Stimulated activated naive CD8-positive, alpha-beta T cell treated with anti-CD3 and anti-CD28 coated beads, Interleukin-15, Interleukin-2, amounts not matched to agents 100 U/mL and 50 U/mL, for 24 hours (primary cell): ENCODE results near the gene CFAP70.

Experiments
- ATAC-seq: fragments of 150-1000 bp; cut with Tn5 transposase; one replicate; pipeline ENCODE4 v1.10.0; 2021
- DNase-seq: peaks from one replicate; pipeline ENCODE4 v3.0.0; 2021

CFAP70 gene

DNA sequence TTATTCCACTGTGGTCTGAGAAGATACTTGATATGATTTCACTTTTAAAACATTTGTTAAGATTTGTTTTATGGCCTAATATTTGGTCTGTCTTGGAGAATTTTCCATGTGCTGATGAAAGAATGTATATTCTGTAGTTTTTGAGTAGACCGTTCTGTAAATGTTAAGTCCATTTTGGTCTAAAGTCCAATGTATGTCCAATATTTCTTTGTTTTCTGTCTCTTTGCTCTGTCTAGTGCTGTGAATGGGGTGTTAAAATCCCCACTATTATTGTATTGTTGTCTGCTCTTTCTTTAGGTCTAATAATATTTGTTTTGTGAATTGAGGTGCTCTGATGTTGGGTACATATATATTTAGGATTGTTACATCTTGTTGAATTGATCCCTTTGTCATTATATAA lies 142.9 kb downstream of the CFAP70 start:
- DNase-seq (no peak), ATAC-seq (no peak)

DNA sequence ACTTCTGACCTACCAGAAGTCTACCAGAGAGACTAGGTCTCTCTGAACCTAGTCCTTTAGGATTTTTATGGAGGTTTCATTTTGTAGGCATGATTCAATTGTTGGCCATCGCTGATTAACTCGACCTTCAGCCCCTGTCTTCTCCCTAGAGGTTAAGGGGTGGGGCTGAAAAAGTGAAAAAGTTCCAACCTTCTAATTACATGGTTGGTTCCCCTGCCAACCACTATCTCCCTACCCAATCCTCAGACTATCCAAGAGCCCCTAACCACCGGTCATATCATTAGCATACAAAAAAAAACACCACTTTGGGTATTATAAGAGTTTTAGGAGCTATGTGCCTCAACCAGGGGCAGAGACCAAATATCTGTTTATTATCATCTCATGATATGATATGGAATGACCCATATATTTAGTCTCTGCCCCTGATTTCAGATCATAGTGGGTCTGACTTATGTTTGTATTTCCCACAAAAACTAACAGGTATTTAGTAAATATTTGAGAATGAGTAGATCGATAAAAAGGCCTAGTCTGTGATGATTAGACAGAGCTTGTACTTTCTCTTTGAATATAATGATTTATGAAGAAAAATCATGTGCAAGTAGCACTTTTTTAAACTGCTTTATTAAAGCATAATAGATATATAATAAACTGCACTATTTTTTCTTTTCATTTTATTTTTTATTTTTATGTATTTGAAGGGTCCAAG lies 147.4 kb downstream of the CFAP70 start:
- DNase-seq (no peak), ATAC-seq (peak; percentile 23)

DNA sequence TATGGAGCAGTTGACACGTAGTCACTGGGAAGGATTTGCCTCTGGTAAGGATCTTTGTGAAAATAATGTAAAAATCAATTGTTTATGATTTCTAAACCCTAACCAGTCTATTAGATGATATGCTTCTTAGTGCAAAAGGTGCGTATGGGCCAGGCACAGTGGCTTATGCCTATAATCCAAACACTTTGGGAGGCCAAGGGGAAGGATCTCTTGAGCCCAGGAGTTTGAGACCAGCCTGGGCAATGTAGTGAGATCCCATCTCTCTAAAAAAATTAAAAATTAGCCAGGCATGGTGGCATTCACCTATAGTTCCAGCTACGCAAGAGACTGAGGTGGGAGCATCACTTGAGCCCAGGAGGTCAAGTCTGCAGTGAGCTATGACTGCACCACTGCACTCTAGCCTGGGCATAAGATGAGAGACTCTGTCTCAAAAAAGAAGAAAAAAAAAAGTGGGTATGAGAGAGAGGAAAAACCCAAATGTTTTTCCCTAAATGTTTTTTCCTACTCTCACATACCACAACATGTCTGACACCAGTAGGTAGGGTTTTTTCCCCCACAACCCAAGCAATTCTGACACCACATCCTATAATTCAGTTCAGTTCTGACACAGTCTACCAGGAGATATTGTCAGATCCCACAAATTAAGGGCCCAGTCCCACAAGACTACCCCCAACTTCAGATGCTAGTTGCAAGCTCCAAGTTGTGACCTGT lies 148.1 kb downstream of the CFAP70 start:
- ATAC-seq (peak; percentile 32), DNase-seq (no peak)

DNA sequence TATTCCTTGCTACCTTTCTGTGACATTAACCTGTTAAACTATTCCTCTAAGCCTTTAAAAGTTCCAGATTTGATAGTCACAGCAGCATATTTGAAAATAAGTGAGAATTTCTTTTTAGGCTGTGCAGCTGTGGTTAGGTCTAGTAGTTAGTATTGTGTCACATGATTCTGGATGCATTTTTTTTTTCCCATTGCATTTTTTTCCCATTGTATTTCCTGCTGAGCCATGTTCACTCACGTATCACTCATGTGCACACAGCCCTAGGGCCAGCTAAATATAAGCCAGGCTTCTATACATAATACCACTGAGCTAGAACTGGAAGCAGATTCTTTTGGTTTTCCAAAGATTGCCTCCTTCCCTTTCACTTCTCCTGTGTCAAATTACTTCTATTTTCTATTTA lies 149.0 kb downstream of the CFAP70 start:
- DNase-seq = no peak
- ATAC-seq = no peak

DNA sequence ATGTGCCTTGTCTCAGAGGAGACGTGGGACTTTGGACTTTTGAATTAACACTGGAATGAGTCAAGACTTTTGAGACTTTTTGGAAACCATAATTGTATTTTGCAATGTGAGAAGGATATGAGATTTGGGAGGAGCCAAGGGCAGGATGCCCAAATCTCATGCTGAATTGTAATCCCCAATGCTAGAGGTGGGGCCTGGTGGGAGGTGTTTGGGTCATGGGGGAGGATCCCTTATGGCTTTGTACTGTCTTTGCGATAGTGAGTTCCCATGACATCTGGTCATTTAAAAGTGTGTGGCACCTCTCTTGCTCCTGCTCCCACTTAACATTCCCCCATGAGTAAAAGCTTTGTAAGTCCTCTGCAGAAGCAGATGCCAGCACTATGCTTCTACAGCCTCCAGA lies 150.8 kb downstream of the CFAP70 start:
- ATAC-seq = no peak
- DNase-seq = no peak

DNA sequence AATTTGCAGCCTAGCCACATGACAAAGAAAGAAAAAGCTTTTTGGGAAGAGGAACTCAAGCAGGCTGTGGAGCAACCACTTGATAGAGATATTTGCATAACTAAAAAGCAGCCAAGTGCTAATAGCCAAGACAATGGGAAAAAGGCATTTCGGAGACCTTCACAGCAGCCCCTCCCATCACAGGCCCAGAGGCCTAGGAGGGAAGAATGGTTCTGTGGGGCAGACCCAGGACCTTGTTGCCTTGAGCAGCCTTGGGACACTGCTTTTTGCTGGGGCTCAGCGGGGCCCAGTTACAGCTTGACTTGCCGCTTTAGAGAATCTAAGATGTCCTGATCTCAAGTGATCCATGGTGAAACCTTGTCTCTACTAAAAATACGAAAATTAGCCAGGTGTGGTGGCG lies 152.3 kb downstream of the CFAP70 start:
- no peak for ATAC-seq
- DNase-seq = no peak

DNA sequence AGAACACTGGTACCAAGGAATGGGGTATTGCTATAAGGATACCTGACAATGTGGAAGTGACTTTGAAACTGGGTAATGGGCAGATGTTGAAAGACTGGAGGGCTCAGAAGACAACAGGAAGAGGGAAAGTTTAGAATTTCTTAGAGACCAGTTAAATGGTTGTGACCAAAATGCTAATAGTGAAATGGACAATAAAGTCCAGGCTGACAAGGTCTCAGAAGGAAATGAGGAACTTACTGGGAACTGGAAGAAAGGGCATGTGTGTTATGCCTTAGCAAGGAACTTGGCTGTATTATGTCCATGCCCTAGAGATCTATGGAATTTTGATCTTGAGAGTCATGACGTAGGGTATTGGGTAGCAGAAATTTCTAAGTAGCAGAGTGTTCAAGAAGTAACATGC lies 152.8 kb downstream of the CFAP70 start:
- DNase-seq = no peak

DNA sequence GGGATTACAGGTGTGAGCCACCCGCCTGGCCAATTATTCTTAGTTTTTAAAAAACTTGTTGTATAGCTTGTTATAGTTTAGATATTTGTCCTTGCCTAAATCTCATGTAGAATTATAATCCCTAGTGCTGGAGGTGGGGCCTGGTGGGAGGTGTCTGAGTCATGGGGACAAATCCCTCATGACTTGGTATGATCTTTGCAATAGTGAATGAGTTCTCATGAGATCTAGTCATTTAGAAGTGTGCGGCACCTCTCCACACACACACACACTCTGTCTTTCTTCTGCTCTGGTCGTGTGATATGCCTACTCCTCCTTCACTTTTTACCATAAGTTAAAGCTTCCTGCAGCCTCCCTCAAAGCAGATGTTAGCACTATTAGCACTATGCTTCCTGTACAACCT lies 153.6 kb downstream of the CFAP70 start:
- ATAC-seq (no peak), DNase-seq (no peak)

More for the DNA sequence above, 152.8 kb downstream of the CFAP70 start:
- no peak for ATAC-seq
